ENCODE measurements around the gene NR1I3.
A peak's percentile ranks its signal among the peaks of the same experiment; 100 is the strongest.

NR1I3 gene

DNA sequence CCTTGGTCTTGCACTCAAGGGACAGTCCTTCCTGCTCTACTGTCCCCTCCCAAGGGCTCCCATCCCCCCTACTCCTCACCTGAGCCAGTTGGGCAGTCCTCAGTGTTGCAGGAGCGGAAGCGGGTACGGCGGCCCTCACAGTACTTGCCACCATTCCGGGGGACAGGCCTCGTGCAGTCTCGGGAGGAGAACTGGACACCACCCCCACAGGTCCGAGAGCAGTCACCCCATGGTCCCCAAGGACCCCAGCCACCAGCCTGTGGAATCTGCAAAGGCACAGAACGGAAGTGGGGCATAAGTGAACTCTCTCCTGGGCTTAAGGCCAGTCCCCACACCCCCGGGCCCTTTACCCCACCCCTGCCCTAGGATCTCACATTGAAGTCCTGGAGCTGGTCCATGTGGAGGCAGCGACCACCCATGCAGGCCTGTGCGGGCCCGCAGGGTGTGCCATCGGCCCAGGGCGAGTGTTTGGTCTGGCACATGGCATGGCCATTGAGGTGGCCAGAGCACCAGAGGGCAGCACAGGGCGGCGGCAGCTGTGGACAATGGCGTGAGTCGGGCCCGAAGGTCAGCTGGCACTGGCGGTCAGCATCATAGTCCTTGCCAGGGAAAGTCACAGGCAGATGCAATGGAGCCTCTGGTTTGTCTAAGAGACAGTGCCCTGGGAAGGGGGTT lies 44.3 kb downstream of the NR1I3 start:
- no peak for DNase-seq

DNA sequence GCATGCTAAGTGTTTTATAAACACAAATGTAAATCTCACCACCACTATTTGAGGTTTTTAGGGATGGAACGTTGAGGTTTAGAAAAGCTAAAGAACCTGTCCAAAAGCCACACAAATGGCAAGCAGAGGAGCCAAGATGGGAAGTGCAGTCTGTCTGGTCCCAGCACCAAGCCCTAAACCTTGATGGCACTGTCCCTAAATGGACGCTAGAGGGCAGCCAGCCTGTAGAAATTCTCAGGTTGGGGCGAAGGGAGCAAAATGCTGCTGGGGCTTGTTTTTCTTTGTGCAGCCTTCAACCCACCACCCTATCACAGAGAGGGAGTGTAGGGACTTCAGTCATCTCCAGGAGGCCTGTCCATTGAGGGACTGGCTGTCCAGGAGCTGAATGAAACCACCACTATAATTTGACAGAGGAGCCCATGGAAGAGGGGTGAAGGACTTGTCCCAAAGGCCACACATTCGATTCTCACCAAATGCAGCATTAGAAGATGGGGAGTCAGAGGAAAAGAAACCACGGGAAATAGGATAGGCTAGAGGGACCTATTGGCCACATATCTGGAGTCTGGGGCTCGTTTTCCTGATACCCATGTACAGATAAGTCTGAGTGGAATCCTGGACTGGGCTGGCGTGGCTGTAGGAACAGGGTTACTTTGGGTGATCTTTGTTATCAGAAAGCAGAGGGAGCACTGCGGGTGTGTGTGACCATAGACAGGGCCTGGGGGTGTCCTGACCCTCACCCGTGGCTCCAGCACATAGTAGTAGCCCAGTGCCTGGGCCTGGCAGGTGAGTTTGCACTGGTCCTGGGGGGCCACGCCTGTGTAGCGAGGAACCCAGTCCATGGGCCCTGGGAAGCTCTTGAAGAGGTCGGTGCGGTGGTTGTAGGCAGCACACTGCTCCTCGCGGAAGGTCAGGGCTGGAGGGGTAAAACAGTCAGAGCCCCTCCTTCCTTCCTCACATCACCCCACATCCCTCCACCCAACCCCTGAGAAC lies 45.2 kb downstream of the NR1I3 start:
- peak; percentile 50 to 88 (median 86) for DNase-seq

GRCh38 chr1:161191971-161192370 lies 46.0 kb downstream of the NR1I3 start:
- DNase-seq, result no peak

DNA sequence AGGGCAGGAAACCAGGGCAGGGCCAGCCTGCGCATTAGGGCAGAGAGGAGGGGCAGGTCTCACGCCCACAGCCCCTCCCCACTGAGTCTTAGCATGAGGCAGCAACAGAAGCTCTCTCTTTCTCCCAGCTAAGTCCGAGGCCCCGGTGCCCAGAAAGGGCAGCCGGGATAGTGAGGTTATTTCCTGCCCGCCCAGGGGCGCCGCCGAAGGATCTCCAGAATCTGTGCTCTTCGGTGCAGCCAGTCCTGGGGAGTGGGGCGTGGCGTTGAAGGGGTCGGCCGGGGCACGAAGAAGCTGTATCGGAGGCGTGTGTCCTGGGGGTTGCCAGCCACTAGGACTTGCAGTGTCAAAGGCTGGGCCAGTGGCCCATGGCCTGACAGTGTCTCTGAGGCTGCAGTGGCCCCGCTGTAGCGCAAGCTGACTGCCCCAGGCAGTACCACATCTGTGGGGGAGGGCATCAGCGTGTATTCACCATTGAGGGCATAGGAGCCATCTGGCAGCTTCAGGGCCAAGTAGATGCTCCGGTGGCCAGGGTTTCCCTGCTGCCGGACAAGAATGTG lies 47.0 kb downstream of the NR1I3 start:
- peak in 2 of 3 experiments; percentile 7 to 10 for DNase-seq

DNA sequence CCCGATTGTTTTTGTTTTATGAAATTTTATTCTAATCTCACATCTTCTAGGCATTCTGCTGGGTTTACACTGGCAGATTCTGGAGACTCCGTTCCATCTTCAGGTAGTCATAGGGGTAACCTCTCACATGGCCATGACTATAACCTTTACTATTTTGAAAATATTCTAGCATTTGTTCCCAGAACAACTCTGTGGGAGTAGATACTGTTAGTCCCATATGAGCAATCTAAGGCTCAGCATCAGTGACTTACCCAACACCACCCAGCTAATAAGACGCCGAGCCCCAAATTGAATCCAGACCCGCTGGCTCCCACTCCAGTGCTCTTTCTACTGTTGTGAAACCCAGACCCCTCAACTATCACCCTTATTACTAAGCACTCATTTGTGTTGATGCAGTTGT lies 49.0 kb downstream of the NR1I3 start:
- DNase-seq, result no peak

DNA sequence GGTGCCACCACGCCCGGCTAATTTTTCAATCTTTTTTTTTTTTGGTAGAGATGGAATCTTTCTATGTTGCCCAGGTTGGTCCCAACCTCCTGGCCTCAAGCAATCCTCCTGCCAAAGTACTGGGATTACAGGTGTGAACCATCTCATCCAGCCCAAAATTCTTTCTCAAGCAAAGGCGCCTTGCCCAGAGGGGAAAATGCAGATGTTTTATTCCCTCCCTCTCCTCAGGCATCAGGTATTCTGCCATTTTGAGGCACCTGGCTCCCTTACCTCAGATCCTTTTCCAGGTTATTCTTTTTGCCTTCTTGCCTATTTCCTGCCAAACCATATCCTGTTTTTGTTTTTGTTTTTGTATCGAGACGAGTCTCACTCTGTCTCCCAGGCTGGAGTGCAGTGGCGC lies 49.6 kb downstream of the NR1I3 start:
- DNase-seq, result no peak

- DNase-seq, result no peak
Measured at GRCh38 chr1:161187311-161187710, 50.7 kb downstream of the NR1I3 start.

DNA sequence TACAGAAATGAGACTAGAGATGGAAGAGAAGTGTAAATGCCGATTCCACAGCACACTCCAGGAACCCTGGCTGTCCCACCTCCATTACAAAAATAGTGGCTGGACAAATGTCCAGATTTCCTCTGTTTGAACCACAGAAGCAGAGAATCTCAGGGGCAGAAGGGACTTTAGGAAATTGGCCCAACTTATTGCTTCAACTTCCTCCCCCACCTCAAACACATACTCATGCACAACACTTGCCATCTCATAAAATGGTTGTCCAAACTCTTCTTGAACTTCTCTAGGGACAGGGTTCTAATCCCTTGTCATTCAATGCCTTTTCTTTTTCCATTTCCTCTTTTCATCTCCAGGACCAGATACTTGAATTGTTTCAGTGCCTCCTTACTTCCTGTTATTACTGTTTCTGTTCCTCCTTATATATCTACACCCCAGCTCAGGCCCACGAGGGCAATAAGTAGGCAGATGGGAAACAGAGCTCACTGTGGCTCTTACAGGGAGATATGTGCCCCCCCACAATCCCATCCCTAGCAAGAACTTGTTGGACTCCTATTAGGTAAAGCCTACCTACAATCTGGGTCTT lies 52.2 kb downstream of the NR1I3 start:
- DNase-seq, result no peak

DNA sequence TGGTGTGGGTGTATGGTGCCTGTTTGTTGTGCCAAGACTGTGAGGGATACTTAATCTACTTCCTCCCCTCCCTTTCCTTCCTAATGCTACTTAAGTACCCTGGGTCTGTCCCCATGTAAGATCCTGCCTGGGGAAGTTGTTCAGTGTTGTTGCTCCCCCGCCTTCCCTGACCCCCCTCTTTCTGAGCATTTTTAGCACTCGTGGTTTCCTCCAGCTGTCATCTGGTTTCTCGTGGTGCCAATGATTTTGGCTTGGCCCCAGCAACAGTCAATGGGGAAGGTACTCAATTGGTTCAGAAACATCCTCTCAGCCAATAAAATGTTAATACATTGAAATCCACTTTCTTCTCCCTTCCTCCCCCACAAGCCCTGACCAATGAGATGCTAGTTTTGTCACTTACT lies 52.7 kb downstream of the NR1I3 start:
- no peak for DNase-seq

- no peak for DNase-seq
Measured at GRCh38 chr1:161182214-161182613, 55.8 kb downstream of the NR1I3 start.

DNA sequence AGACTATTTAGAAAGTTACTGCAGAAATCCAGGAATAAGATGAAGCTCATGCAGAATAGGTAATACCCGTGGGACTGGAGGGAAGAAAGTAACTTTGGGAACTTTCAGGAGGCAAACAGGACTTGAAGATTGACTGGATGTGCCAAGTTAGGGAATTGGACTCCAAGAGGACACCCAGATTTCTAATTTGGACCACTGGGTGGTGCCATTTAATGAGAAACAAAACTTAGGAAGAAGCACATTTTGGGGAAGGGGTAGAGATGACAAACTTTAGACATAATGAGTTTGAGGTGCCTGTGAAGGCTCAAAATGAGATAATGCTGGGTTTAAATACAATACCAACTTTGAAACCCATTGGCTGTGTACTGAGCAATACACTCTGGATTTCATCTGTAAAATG lies 57.4 kb downstream of the NR1I3 start:
- DNase-seq, result peak in 1 of 3 experiments; percentile 4

GRCh38 chr1:161179698-161180097 lies 58.3 kb downstream of the NR1I3 start:
- no peak for DNase-seq

Data from NCI-H1417 (cell line).